ENCODE data around the gene ALCAM.

ALCAM gene

DNA sequence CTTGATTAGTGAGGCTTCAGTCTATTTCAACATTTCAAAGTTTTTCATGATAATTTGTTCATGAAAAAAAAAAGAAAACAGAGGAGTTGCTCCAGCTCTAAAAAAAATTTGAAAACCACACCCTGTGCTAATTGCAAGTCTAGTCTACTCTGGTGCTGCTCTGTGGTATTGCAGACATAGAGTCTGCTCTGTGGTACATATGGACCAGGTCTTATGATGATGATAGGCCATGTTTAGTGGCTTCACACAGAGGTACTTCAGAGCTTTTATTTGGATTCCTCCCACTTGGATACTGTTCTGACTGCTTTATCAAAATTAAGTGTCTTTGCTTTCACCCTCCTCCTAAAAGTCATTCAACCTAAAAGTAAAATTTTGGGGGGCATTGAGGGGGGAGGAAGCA lies 160.8 kb downstream of the ALCAM start:
- H3K27ac ChIP-seq: no peak overlapping the region
- H3K4me1 ChIP-seq (ENCODE audit: low read depth, poor library complexity, severe bottlenecking): no peaks in the 10 kb centered on the region
- H3K79me2 ChIP-seq (ENCODE audit: insufficient read depth, low read depth): no peaks in the 10 kb centered on the region
- TF ChIP-seq, protein P1, sequence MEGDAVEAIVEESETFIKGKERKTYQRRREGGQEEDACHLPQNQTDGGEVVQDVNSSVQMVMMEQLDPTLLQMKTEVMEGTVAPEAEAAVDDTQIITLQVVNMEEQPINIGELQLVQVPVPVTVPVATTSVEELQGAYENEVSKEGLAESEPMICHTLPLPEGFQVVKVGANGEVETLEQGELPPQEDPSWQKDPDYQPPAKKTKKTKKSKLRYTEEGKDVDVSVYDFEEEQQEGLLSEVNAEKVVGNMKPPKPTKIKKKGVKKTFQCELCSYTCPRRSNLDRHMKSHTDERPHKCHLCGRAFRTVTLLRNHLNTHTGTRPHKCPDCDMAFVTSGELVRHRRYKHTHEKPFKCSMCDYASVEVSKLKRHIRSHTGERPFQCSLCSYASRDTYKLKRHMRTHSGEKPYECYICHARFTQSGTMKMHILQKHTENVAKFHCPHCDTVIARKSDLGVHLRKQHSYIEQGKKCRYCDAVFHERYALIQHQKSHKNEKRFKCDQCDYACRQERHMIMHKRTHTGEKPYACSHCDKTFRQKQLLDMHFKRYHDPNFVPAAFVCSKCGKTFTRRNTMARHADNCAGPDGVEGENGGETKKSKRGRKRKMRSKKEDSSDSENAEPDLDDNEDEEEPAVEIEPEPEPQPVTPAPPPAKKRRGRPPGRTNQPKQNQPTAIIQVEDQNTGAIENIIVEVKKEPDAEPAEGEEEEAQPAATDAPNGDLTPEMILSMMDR (conservative IDR thresholded peaks at IDR 0.05; ENCODE audit: low read depth, low read length): no peak
- H4K20me1 ChIP-seq (ENCODE audit: insufficient read depth): no peaks in the 10 kb centered on the region
- no peaks in the 10 kb centered on the region for H3K27me3 ChIP-seq (ENCODE audit: insufficient read depth, low read depth)
- H2AFZ ChIP-seq (ENCODE audit: low read depth): no peak overlapping the region
- no peaks in the 10 kb centered on the region for H3K36me3 ChIP-seq (ENCODE audit: insufficient read depth)
- H3K9ac ChIP-seq: no peak overlapping the region
- H3K4me3 ChIP-seq (IDR thresholded peaks at IDR 0.05; ENCODE audit: insufficient read depth, low read depth, low read length): no peak overlapping the region
- no peak overlapping the region for H3K4me2 ChIP-seq

DNA sequence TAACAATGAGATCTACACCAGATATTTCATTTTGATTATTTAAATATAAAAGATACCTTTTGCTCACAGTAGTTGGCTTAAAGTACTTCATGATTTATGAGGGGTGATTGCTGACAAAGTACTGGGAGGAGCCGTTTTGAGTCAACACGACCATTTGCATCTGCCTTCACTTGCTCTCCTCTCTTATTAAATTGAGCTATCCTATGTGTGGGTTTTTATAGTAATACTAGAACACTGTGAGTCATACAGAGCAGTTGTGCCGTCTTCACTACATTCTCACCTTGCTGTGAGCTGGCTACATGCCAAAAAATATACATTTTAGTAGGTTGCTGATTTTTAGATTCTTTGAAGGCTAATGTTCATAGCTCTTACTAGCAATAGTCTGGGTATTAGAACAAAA lies 161.2 kb downstream of the ALCAM start:
- no peaks in the 10 kb centered on the region for H3K36me3 ChIP-seq (ENCODE audit: insufficient read depth)
- no peak overlapping the region for H3K9ac ChIP-seq
- H3K27me3 ChIP-seq (ENCODE audit: insufficient read depth, low read depth): no peaks in the 10 kb centered on the region
- no peaks in the 10 kb centered on the region for H3K79me2 ChIP-seq (ENCODE audit: insufficient read depth, low read depth)
- no peak overlapping the region for H3K4me3 ChIP-seq (IDR thresholded peaks at IDR 0.05; ENCODE audit: insufficient read depth, low read depth, low read length)
- H4K20me1 ChIP-seq (ENCODE audit: insufficient read depth): no peaks in the 10 kb centered on the region
- H2AFZ ChIP-seq (ENCODE audit: low read depth): no peak overlapping the region
- no peaks in the 10 kb centered on the region for H3K4me1 ChIP-seq (ENCODE audit: low read depth, poor library complexity, severe bottlenecking)
- H3K27ac ChIP-seq: no peak overlapping the region
- H3K4me2 ChIP-seq: no peak overlapping the region
- TF ChIP-seq, protein P1 (conservative IDR thresholded peaks at IDR 0.05; ENCODE audit: low read depth, low read length): no peak

DNA sequence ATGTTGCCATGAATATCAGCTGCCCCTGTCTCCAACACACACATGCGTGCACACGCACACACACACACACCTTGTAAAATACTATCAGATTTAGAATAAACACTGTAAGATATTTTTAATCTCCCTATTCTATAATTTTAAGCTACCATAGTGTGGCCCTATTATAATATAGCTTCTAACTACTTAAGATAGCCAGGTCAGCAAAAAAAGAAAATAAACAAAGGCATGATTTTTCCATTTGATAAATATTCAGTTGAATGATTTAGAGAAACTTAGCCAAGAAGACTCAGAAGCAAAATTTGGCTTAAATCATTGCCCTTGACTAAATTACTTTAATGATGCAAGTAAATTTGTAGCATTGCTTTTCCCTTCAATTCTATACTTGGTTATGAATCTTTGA lies 162.2 kb downstream of the ALCAM start:
- Histone ChIP-seq H4K20me1 (ENCODE audit: insufficient read depth) (no peaks in the 10 kb centered on the region), H3K27ac (no peak overlapping the region), H3K27me3 (ENCODE audit: insufficient read depth, low read depth) (no peaks in the 10 kb centered on the region), H3K79me2 (ENCODE audit: insufficient read depth, low read depth) (no peaks in the 10 kb centered on the region), H3K9ac (no peak overlapping the region), H3K4me1 (ENCODE audit: low read depth, poor library complexity, severe bottlenecking) (no peaks in the 10 kb centered on the region), H2AFZ (ENCODE audit: low read depth) (no peak overlapping the region), H3K4me3 (IDR thresholded peaks at IDR 0.05; ENCODE audit: insufficient read depth, low read depth, low read length) (no peak overlapping the region), H3K36me3 (ENCODE audit: insufficient read depth) (no peaks in the 10 kb centered on the region), H3K4me2 (no peak overlapping the region)
- TF ChIP-seq, protein P1 (conservative IDR thresholded peaks at IDR 0.05; ENCODE audit: low read depth, low read length): no peak

DNA sequence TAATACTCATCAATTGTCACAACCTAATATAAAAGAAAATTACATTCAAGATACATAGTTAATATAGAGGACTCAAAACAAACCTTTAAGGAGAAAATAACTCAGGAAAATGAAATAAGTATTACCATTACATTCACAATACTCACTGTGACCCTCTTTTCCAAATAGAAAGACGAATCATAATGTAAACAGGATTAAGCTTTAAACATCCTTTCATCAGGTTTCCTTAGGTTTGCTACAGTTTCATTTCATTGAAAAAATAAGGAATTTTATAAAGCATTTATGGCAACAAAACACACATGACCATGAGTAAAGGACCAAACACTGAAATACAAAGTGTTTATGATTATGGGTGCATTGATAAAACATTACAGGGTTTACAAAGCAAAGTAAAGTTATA lies 162.7 kb downstream of the ALCAM start:
- H2AFZ ChIP-seq (ENCODE audit: low read depth): no peak overlapping the region
- H3K4me2 ChIP-seq: no peak overlapping the region
- H3K4me1 ChIP-seq (ENCODE audit: low read depth, poor library complexity, severe bottlenecking): no peaks in the 10 kb centered on the region
- H3K27ac ChIP-seq: no peak overlapping the region
- H3K9ac ChIP-seq: no peak overlapping the region
- H3K36me3 ChIP-seq (ENCODE audit: insufficient read depth): no peaks in the 10 kb centered on the region
- no peaks in the 10 kb centered on the region for H3K27me3 ChIP-seq (ENCODE audit: insufficient read depth, low read depth)
- H4K20me1 ChIP-seq (ENCODE audit: insufficient read depth): no peaks in the 10 kb centered on the region
- H3K79me2 ChIP-seq (ENCODE audit: insufficient read depth, low read depth): no peaks in the 10 kb centered on the region
- TF ChIP-seq, protein P1 (conservative IDR thresholded peaks at IDR 0.05; ENCODE audit: low read depth, low read length): no peak
- no peak overlapping the region for H3K4me3 ChIP-seq (IDR thresholded peaks at IDR 0.05; ENCODE audit: insufficient read depth, low read depth, low read length)

DNA sequence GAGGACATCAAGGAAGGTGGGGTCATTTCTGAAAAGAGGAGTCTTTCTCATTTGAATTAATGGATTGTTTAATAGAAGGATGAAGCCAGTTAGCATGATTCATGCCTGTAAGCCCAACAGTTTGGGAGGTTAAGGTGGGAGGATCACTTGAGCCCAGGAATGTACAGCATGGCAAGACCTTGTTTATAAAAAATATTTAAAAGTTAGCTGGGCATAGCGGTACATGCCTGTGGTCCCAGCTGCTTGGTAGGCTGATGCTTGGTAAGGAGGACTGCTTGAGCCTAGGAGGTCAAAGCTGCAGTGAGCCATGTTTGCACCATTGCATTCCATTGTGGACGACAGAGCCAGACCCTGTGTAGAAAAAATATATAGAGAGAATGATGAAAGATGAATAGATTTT lies 165.5 kb downstream of the ALCAM start:
- Histone ChIP-seq H3K4me1 (ENCODE audit: low read depth, poor library complexity, severe bottlenecking) (no peaks in the 10 kb centered on the region), H3K79me2 (ENCODE audit: insufficient read depth, low read depth) (no peaks in the 10 kb centered on the region), H3K27me3 (ENCODE audit: insufficient read depth, low read depth) (no peaks in the 10 kb centered on the region), H3K4me2 (no peak overlapping the region), H3K9ac (no peak overlapping the region), H3K4me3 (IDR thresholded peaks at IDR 0.05; ENCODE audit: insufficient read depth, low read depth, low read length) (no peak overlapping the region), H3K27ac (no peak overlapping the region), H2AFZ (ENCODE audit: low read depth) (no peak overlapping the region), H3K36me3 (ENCODE audit: insufficient read depth) (no peaks in the 10 kb centered on the region), H4K20me1 (ENCODE audit: insufficient read depth) (no peaks in the 10 kb centered on the region)
- TF ChIP-seq, protein P1 (conservative IDR thresholded peaks at IDR 0.05; ENCODE audit: low read depth, low read length): no peak

Measured in KMS-11 (cell line).